ENCODE measurements around the gene TBX1.
"Not testable (repeated sequence)": the region's sequence is repeated elsewhere in the genome, so short reads cannot be mapped to it uniquely, and the experiment has no call there.

The TBX1 gene

GRCh38 chr22:19772673-19773469 is 12.3 kb downstream of the TBX1 start:
- DNase-seq: no peak
- in situ Hi-C loops (cut with HindIII; ENCODE audit: low pct_ligation_motif_present, low pct_unique_long_range_greater_than_20kb, low sequenced_read_pairs): no loop called here

GRCh38 chr22:19773470-19774040 is 13.0 kb downstream of the TBX1 start:
- DNase-seq: no peak
- in situ Hi-C loops (cut with HindIII; ENCODE audit: low pct_ligation_motif_present, low pct_unique_long_range_greater_than_20kb, low sequenced_read_pairs): no loop called here

GRCh38 chr22:19774628-19775027 is 14.1 kb downstream of the TBX1 start:
- DNase-seq: no peak
- in situ Hi-C loops (cut with HindIII; ENCODE audit: low pct_ligation_motif_present, low pct_unique_long_range_greater_than_20kb, low sequenced_read_pairs): no loop called here

- DNase-seq: no peak
- in situ Hi-C loops (cut with HindIII; ENCODE audit: low pct_ligation_motif_present, low pct_unique_long_range_greater_than_20kb, low sequenced_read_pairs): no loop called here
Measured at GRCh38 chr22:19775496-19776325, 15.1 kb downstream of the TBX1 start.

- DNase-seq: no peak
- in situ Hi-C loops (cut with HindIII; ENCODE audit: low pct_ligation_motif_present, low pct_unique_long_range_greater_than_20kb, low sequenced_read_pairs): no loop called here
Measured at GRCh38 chr22:19776433-19777031, 16.0 kb downstream of the TBX1 start.

GRCh38 chr22:19777192-19777591 is 16.6 kb downstream of the TBX1 start:
- in situ Hi-C loops (cut with HindIII; ENCODE audit: low pct_ligation_motif_present, low pct_unique_long_range_greater_than_20kb, low sequenced_read_pairs); DNase-seq: not testable (repeated sequence)

- DNase-seq: no peak
- in situ Hi-C loops (cut with HindIII; ENCODE audit: low pct_ligation_motif_present, low pct_unique_long_range_greater_than_20kb, low sequenced_read_pairs): no loop called here
Measured at GRCh38 chr22:19779011-19779421, 18.4 kb downstream of the TBX1 start.

GRCh38 chr22:19779685-19780268 is 19.2 kb downstream of the TBX1 start:
- in situ Hi-C loops (cut with HindIII; ENCODE audit: low pct_ligation_motif_present, low pct_unique_long_range_greater_than_20kb, low sequenced_read_pairs): no loop called here
- DNase-seq: no peak

GRCh38 chr22:19782533-19782932 is 22.0 kb downstream of the TBX1 start:
- no peak for DNase-seq
- in situ Hi-C loops (cut with HindIII; ENCODE audit: low pct_ligation_motif_present, low pct_unique_long_range_greater_than_20kb, low sequenced_read_pairs): no loop called here

GRCh38 chr22:19783586-19784383 is 23.2 kb downstream of the TBX1 start:
- DNase-seq: no peak
- in situ Hi-C loops (cut with HindIII; ENCODE audit: low pct_ligation_motif_present, low pct_unique_long_range_greater_than_20kb, low sequenced_read_pairs): no loop called here

GRCh38 chr22:19784384-19785175 is 24.0 kb downstream of the TBX1 start:
- in situ Hi-C loops (cut with HindIII; ENCODE audit: low pct_ligation_motif_present, low pct_unique_long_range_greater_than_20kb, low sequenced_read_pairs): no loop called here
- DNase-seq: no peak

- in situ Hi-C loops (cut with HindIII; ENCODE audit: low pct_ligation_motif_present, low pct_unique_long_range_greater_than_20kb, low sequenced_read_pairs): no loop called here
- DNase-seq: no peak
Measured at GRCh38 chr22:19785461-19786263, 25.1 kb downstream of the TBX1 start.

GRCh38 chr22:19786264-19786585 is 25.6 kb downstream of the TBX1 start:
- DNase-seq: no peak
- in situ Hi-C loops (cut with HindIII; ENCODE audit: low pct_ligation_motif_present, low pct_unique_long_range_greater_than_20kb, low sequenced_read_pairs): no loop called here

GRCh38 chr22:19786959-19787848 is 26.6 kb downstream of the TBX1 start:
- in situ Hi-C loops (cut with HindIII; ENCODE audit: low pct_ligation_motif_present, low pct_unique_long_range_greater_than_20kb, low sequenced_read_pairs): no loop called here
- no peak for DNase-seq

GRCh38 chr22:19787849-19788141 is 27.2 kb downstream of the TBX1 start:
- in situ Hi-C loops (cut with HindIII; ENCODE audit: low pct_ligation_motif_present, low pct_unique_long_range_greater_than_20kb, low sequenced_read_pairs): no loop called here
- DNase-seq: no peak

- in situ Hi-C loops (cut with HindIII; ENCODE audit: low pct_ligation_motif_present, low pct_unique_long_range_greater_than_20kb, low sequenced_read_pairs): no loop called here
- no peak for DNase-seq
Measured at GRCh38 chr22:19788661-19789225, 28.2 kb downstream of the TBX1 start.
